ENCODE data around the gene MRPL1.

DNA sequence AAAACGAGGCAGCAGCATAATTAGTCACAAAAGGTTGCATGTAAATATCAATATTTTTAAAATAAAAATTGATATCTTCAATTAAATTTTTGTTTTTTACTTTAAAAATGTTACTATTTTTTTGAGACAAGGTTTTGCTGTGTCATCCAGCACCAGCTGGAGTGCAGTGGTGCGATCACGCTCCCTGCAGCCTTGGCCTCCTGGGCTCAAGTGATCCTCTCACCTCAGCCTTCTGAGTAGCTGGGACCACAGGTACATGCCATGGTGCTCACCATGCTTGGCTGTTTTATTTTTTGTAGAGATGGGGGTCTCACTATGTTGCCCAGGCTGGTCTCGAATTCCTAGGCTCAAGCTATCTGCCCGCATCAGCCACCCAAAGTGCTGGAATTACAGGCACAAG is 97.7 kb downstream of the MRPL1 start:
- no peak for TF ChIP-seq POLR2A (IDR thresholded peaks at IDR 0.05)
- TF ChIP-seq, protein P1, sequence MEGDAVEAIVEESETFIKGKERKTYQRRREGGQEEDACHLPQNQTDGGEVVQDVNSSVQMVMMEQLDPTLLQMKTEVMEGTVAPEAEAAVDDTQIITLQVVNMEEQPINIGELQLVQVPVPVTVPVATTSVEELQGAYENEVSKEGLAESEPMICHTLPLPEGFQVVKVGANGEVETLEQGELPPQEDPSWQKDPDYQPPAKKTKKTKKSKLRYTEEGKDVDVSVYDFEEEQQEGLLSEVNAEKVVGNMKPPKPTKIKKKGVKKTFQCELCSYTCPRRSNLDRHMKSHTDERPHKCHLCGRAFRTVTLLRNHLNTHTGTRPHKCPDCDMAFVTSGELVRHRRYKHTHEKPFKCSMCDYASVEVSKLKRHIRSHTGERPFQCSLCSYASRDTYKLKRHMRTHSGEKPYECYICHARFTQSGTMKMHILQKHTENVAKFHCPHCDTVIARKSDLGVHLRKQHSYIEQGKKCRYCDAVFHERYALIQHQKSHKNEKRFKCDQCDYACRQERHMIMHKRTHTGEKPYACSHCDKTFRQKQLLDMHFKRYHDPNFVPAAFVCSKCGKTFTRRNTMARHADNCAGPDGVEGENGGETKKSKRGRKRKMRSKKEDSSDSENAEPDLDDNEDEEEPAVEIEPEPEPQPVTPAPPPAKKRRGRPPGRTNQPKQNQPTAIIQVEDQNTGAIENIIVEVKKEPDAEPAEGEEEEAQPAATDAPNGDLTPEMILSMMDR (IDR thresholded peaks at IDR 0.05): no peak

All from thyroid gland (tissue), 4 donors.